Forelimb muscle (tissue), 1 donor: ENCODE results near the gene FOXG1. TPM values are rescaled to one million over a fixed set of nuclear protein-coding genes. Genes with fewer than 3 reads are reported as not detected.

Experiments
- DNase-seq: peaks from one replicate; pipeline ENCODE4 v3.0.0-alpha.2; 2013; ENCODE audit warnings: low read depth
- polyA plus RNA-seq: library from polyadenylated mRNA; unstranded; fragments of 120-200 nt; gene quantifications from one replicate; pipeline ENCODE4 v1.2.1, GENCODE V29; 2013; ENCODE audit not compliant: insufficient read length

FOXG1 gene
- polyA plus RNA-seq: 0.05 TPM

DNA sequence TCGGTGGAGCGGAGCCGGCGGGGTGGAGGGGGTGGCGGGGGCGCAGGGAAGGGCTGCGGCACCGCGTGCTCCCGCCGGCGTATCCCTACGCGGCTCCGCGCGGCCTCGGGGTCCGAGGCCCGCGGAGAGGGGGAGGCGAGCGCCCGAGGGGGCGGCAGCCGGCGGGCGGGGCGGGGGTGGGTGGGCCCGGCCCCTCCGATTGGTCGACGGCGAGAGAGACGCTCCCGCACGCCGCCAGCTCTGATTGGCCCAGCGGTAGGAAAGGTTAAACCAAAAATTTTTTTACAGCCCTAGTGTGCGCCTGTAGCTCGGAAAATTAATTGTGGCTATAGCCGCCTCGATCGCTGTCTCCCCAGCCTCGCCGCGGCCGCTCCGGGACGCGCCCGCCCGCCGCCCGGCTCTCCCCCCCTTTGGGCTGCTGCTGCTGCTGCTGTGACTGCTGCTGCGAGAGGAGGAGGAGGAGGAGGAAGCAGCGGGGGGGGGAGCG, at the start of gene FOXG1:
Gene FOXG1, plus strand, starts transcription at position 319 of the 487 bp plus-strand sequence. CDS start 493 bp downstream, outside the sequence.
- DNase-seq: no peak

DNA sequence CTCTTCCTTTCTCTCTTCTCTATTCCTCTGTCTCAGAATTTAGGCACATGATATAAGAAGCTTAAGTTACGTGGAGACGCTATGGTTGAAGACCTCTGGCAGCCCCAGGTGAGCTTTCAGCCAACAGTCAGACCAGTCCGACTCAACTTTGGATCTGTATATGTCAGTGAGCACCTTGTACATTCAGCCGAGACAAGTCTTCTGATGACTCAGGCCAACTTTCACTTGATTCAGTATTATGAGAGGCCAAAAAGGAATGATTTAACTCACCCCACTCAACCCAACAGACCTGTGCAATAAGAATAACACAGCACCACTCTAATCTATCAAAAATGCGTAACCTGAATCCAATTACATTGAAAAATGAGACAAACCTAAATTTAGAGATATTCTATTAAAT, 47.5 kb upstream of the FOXG1 start:
- no peak for DNase-seq

DNA sequence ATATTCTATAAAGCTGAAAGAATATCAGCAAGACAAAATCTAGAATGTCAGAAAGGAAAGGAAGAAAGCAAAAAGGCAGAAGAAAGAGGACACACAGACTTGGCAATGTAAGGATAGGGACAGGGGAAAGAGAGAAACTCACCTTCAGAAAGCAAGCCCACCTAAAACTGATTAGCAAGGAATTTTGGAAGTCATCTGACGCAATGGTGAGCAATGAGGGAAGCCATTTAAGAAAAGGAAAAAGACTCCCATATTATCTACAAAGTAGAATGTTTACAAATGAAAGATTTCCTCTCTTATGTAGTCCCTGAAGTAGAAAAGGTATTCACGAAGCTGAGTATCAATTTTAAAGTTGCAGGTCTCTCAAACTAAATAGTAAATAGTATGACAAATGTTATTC, 35.2 kb upstream of the FOXG1 start:
- DNase-seq: no peak

DNA sequence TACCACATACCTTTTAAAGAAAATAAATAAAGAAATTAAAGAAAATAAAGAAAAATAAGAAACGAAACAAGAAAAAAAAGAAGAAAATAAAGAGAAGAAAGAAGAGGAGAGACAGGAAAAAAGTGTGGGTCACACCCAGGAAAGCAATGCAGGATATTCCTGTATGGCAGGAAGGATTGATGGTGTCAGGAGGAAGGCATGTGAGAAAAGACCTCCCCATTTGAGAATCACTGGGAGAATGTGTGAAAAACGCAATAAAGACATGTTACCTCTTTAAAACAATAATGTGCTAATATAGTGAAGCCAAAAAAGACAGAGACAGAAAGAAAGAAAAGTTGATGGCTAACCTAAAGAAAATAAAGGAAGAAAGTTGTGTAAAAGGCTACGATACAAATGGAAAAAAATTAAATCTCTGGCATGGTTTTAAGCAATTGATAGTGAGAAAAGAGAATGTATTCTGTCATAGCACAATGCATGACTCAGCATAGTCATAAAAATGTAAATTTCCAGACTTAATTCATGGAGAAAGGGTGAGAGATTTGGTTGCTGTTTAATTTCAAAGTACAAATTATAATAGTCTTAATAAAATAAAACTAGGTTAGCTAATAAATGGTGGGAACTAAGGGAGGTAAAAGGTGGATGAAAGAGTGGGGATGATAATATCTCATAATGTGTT, 24.3 kb upstream of the FOXG1 start:
- DNase-seq: no peak

DNA sequence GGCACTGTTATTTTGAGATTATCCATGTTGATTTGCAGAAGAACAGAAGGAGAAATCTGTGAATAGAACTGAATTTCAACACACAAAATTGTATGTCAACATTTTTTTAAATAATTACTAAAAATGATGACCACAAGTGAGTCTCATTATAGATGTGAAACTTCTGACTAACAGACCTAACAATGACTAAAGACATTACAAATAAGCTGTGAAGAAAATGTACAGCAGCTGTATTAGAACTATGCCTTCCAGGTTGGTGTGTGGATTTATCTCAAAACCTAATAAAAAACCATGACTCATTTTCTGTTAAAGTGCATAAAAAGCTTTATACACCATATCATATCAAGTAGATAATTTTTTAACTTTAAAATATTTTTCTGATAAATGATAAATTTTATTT, 22.5 kb upstream of the FOXG1 start:
- no peak for DNase-seq

DNA sequence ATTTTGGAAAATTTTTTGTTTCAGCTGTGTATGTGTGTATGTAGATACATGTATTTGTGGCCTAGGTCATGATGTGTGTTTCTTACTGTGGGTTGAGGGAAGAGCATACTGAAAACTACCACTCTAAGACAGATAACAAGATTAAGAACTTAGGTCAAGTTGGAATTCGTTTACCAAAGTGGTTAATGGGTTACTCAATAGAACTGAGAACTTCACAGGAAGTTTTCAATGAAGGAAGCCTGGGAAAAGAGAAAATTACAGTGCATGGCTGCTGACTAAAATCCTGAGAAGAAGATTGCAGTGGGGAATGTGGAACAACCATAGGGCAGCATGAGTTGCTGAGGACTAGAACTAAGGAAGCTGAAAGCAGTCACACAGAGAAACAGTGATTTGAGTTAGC, 21.4 kb upstream of the FOXG1 start:
- no peak for DNase-seq

DNA sequence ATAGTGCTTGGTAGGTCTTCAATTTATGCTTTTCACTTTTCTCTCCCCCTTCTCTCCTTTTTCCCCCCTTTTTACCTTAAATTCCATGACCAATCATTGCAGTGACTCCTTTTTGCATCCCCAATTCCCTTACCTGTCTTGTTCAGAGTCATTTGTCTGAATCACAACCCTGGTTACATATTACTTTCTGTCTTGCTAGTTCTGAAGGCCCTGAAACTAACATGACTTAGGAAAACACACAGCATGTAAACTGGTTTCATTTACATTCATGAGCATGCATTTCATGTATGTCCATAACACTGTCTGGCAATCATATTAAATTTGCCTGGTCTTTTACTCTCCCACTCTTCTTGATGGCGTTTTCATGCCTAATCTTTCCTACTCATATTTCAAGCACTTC, 20.3 kb upstream of the FOXG1 start:
- DNase-seq: no peak

DNA sequence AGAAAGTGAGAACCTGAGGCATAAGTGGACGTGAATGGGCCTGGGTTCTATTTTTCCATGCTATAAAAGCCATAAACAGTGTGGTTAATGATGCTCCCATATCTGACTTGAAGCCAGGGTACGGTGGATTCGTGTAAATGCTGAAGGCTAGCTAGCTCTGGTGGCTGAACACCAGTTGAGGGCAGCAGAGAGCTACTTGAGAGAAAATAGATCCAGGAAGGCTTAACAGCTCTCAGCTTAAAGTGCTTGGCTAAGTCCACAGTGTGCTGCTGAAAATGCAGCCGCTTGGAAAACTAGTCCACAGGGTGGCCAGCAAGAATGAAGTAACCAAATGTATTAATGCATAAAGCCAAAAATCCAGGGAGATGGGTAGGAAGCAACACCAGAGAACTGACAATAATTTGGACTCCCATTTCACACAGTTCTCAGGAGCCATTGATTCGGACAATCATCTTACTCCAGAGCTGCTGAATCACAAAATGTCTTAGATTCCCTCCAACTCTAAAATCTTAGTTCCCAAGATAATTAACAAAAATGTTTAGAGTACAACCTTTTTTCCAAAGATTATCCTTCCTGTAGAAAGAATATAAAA, 15.0 kb upstream of the FOXG1 start:
- DNase-seq: no peak

DNA sequence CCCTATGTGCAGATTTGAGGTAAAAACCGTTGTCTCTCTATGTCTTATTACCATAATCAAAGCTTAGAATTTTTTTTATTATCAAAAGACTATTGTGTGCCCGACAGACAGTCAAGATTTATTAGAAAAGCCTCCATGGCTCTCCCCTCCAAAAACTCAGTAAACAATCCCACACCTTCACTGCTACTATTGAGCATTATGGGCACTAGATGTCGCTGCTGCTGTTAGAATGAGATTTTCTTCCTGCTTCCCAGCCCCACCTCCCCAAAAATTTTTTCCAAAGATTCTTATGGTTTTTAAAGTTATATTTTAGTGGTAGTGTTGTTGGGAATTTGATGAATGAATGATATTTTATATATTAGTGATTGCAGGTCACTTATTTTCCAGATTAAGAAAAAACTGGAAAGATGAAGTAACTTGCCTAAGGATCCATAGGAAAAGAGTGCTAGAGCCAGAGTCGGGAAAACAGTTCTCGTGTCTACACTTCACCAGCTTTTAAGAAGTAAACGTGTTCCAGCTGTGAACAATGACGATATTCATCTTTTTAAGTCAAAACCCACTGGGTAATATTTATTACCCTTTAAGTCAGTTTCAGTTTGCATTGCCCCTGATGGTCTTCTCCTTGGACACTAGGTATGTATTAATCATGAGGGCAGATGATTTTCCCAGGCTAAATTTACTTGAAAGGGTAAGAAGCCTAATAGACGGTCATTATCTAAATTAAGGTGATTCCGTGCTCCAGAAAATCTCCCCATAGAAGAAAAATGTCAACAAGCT, 12.2 kb upstream of the FOXG1 start:
- DNase-seq: no peak

DNA sequence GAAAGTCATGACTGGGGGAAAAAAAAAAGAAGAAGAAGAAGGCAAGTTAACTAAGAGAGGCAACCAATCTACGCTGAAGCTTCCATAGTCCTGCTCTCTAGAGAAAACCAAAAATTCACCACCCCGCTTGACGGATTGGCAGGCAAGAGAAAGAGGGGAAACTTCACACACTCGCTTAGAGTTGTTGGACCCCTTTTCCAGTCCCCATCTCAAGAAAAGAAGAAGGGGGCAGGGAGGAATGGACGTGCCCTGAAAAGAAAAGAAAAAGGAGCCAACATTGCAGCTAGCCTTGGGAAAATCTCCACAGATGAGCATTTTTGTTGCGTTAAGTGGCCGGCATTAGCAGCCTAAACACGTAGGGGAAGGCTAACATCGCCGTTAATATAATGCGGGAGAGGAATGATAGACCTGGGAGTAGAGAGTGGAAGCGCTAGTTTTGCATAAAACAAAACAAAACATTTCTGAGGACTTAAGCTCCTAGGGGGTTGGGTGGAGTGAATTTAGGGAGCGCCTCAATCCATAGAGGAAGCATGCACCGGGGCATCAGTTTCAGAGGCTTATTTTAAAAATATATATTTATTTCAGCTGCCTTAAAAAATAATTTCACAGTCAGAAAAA, 11.3 kb upstream of the FOXG1 start:
- no peak for DNase-seq

DNA sequence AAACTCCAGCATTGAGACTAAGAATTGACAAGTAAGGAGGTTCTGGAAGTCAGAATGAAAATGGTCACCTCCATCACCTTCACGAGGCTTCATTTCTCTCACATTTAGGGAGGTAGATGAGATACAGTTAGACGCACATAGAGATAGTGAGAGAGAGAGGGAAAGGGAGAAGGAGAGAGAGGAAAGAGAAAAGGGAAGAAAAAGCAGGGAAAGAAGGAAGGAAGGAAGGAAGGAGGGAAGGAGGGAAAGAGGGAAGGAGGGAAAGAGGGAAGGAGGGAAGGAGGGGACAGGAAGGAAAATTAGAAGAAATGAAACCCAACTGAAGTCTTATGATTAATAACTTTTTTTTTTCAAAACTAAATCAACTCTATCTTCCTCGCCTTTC, 10.7 kb upstream of the FOXG1 start:
- DNase-seq: no peak

DNA sequence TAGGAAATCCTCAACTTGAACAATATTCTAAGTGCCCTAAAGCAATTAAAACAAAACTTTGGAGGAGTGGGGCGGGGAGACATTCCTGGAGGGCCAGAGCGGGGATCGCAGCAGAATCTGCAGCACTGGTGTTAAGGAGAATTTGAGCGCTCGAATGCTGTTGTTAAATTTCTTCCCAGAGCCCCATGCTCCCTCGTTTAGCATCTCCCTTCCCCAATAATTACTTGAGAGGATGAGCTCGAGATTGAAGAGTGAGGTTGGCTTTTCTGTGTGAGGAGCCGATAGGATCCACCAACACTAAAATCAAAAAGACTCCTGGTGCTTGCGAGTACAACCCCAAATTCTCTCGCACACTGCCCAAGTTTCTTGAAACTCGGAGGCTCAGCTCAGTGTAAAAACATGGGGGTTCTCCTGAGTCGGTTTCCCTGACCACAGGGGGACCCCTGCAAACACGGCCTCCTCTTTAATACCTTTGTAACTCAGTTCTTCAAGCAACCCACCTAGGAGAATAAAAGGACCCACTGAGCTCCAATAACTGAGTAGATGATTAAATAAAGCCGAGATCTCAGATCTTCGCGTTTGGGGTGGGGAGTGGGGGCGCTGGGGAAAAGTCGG, 10.2 kb upstream of the FOXG1 start:
- DNase-seq: no peak

DNA sequence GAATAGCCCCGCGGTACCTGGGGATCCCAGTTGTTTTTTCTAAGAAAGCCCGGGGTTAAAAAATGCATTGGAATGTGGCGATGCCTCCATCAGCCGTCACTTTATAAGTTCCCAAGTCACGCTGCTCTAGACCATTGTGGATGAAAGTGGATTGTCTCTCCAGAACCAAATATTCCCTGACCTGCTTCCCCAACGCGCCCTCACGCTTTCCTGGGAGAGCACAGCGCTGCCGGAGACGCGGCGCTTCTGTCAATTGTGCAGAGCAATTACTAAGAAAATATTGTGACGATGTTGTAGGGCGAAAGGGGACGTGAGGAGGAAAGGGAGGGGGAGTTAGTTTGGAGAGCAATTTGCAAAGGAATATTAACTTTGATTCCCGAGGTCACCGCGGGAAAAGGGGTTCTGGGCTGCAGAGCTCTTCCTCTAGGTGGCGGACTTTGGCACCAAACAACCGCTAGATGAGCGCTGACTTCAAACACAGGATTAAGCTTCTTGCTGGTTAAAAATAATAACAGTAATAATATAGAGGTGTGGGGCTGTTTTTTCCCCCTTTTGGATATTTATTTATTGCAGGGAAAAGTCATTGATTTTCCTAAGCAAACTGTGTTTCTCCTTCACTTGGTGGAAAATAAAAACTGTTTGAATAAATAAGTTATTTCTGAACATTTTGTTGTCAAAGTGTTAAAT, 9.6 kb upstream of the FOXG1 start:
- DNase-seq: no peak

DNA sequence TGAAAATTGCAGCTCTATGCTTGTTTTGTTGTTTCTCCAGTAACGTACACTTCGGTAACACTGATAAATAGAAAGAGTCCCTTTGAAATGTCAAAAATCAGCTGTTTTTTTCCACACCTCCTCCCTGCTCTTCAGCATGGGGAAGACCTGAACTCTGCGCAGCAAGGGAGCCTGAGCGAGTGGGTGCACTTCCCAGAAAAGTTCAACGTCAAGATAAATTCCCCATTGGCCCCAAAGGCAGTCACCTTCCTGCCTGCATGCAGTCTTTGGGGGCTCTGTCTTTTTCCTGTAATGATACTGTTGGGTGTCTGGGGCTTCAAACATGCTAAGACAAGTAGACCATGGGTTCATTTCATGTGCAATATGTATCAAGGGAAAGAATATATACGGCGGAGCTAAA, 8.8 kb upstream of the FOXG1 start:
- DNase-seq: no peak

DNA sequence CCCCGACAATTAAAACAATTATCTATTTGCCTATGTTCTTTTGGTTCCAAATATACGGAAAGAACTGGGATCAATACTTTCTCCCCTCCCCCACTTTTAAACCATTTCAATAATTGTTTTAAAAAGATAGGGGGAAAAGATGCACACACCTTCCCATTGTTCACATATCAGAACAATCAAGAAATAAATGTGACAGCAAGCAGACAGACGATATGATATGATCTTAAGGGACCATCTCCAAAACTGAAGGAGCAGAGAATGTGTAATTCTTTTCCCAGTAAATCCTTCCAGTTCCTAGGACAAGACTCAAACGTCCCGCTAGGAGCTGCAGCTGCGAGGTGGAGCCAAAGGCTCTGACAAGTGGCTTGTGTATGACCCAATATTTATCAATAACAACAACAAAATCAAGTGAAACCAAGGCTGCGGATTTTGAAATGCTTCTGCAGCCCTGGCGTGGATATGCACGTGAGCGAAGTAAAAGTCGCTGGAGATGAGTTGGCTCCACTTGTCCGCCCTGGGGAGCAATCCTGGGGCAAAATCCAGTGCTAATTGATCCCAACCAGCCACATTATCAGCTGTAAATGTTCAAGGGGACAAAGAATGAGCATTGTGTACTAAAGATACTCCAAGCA, 8.2 kb upstream of the FOXG1 start:
- no peak for DNase-seq

DNA sequence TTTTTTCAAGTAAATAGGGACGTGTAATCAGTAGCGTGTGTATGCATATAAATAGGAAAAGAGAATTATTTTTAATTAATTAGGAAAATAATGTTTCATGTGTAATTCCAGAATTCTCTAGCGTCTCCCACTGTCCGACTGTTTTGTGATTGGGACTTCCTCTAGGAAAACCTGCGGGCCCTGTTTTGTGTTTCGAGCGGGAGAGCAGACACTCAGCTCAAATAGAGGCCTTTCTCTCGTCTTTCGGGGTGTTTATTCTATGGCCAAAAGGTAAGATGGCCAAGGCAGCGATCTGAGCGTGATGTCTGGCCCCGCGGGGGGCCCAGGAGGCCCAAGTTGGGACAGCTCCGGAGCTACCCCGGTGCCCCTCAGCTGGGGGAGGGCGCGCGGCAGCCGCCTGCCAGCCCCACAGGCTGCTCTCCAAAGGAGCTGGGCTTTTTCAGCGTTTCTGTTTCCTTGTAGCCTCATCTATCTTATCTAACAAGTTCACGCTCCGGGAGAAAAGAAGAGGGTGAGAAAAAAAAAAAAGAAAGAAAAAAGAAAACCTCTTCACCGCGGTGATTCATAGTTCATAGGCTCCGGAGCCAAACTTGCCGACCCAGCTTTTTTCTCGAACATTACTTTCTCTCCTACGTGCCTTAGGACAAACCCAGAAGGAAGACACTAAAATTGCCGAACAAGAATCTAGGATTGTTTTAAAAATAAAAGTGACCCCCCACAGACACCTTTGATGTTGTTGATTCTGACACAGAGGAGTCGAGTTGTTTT, 7.5 kb upstream of the FOXG1 start:
- no peak for DNase-seq

DNA sequence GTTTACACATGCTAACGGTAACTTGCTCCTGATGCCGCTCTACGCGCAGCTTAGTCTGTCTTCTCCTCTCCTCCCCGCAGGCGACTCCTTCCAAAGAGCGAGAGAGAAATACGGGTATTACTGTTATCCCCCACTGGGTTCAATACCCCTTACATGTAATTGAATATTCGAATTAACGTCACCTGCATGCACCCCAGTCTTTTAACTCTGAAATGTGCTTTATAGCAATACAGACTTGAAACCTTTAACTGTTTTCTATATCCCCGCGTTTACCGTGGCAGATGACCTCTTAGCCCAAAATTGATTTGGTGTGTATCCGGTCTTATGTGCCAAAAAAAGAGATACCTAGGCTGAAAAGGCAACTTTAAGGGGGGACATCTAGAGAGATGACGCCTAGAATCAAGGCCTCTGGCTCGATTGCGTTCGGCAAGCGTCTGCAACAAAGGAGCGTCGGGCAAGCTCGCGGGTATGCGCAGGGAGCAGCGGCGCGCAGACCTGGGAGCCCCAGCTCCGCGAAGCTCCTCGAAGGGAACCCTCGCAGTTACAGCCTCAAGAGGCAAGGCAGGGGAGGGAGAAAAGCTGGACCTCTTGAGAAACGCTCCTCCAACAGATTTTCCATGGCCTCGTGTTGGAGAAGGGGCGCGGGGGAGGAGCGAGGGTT, 6.8 kb upstream of the FOXG1 start:
- no peak for DNase-seq

DNA sequence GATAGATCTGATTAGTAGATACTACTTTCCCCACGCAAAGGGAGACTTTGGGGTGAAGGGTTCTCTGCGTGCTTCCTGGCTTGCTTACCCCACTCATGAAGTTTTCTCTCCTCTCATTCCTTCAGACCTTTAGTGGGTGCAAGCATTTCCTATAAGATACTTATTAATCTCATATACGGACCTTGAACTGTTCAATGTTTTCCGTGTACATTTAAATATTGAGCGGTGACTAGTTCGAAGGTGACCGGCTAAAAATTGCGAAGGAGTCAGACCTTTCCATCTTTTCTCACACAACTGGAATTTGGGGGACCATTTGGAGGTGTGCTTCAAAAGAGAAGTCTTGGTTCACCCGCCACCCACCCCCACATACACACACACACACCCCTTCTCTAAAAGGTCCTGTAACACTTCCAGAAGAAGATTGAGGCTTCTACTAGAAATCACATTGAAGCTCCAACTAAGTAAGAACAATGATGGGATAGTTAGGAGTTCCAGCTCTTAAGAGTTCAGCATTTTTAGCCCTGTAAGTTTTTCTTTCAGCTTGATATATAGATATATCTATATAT, 6.1 kb upstream of the FOXG1 start:
- no peak for DNase-seq
